Measurements from ENCODE around the gene ZFAND3. TPM values are rescaled to one million over a fixed set of nuclear protein-coding genes. Genes with fewer than 3 reads are reported as not detected.

Gene ZFAND3
- total RNA-seq, 1 experiment from 2014 or later, result 107 TPM

DNA sequence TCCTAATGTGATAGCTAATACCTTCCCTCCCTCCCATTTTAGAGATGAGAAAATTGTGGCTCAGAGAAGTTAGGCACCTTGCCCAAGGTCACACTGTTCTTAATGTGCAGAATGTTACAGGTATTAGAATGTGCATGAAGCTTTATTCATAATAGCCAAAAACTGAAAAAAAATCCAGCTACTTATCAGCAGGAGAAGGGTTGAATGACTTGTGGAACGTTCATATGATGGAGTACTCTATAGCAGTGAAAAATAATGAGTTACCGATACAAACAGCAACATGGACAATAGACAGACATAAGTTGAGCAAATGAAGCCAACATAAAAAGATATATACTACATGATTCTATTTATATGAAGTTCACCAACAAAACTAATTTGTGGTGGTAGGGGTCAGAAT is 37.7 kb upstream of the ZFAND3 start:
- H3K9me3 ChIP-seq, result no peaks in the 10 kb centered on the region
- BruUV-seq (replicated peaks), result no TSS peak
- DNase-seq, result no peak
- no peaks in the 10 kb centered on the region for H3K27me3 Mint-ChIP-seq (ENCODE audit: insufficient read depth, unreplicated experiment)
- intact Hi-C loops (cut with micrococcal nuclease; ENCODE audit: unreplicated experiment), result no loop called here
- H3K27ac Mint-ChIP-seq (ENCODE audit: unreplicated experiment), result no peak overlapping the region
- CTCF ChIA-PET, result no interaction called here
- no peak overlapping the region for H3K4me3 Mint-ChIP-seq (ENCODE audit: unreplicated experiment)
- peaks cover 5% of the 10 kb centered on the region for H3K4me1 Mint-ChIP-seq (ENCODE audit: low read depth, unreplicated experiment)
- no peaks in the 10 kb centered on the region for H3K4me1 ChIP-seq
- no peaks in the 10 kb centered on the region for H3K9me3 Mint-ChIP-seq (ENCODE audit: unreplicated experiment)
- no peaks in the 10 kb centered on the region for H3K27me3 ChIP-seq (replicated peaks; ENCODE audit: control insufficient read depth, insufficient read depth, low read length)
- no peaks in the 10 kb centered on the region for H3K36me3 Mint-ChIP-seq (ENCODE audit: insufficient read depth, unreplicated experiment)
- H3K36me3 ChIP-seq (ENCODE audit: control insufficient read depth, insufficient read depth, low read length), result no peaks in the 10 kb centered on the region
- POLR2A ChIA-PET, result no interaction called here
- TF ChIP-seq, protein P1, sequence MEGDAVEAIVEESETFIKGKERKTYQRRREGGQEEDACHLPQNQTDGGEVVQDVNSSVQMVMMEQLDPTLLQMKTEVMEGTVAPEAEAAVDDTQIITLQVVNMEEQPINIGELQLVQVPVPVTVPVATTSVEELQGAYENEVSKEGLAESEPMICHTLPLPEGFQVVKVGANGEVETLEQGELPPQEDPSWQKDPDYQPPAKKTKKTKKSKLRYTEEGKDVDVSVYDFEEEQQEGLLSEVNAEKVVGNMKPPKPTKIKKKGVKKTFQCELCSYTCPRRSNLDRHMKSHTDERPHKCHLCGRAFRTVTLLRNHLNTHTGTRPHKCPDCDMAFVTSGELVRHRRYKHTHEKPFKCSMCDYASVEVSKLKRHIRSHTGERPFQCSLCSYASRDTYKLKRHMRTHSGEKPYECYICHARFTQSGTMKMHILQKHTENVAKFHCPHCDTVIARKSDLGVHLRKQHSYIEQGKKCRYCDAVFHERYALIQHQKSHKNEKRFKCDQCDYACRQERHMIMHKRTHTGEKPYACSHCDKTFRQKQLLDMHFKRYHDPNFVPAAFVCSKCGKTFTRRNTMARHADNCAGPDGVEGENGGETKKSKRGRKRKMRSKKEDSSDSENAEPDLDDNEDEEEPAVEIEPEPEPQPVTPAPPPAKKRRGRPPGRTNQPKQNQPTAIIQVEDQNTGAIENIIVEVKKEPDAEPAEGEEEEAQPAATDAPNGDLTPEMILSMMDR (IDR thresholded peaks at IDR 0.05; ENCODE audit: insufficient read depth in 1 of 2, low read depth in 1 of 2, low read length in 1 of 2, severe bottlenecking in 1 of 2, unreplicated experiment in 1 of 2), result no peak
- H3K4me3 ChIP-seq (ENCODE audit: low read depth, low read length), result no peak overlapping the region

- Mint-ChIP-seq H3K36me3 (ENCODE audit: insufficient read depth, unreplicated experiment) (no peaks in the 10 kb centered on the region), H3K27me3 (ENCODE audit: insufficient read depth, unreplicated experiment) (no peaks in the 10 kb centered on the region), H3K4me1 (ENCODE audit: low read depth, unreplicated experiment) (peaks cover 5% of the 10 kb centered on the region), H3K4me3 (ENCODE audit: unreplicated experiment) (no peak overlapping the region), H3K9me3 (ENCODE audit: unreplicated experiment) (no peaks in the 10 kb centered on the region), H3K27ac (ENCODE audit: unreplicated experiment) (no peak overlapping the region)
- BruUV-seq (replicated peaks), result no TSS peak
- intact Hi-C loops (cut with micrococcal nuclease; ENCODE audit: unreplicated experiment), result no loop called here
- H3K4me3 ChIP-seq (ENCODE audit: low read depth, low read length), result no peak overlapping the region
- no peaks in the 10 kb centered on the region for H3K36me3 ChIP-seq (ENCODE audit: control insufficient read depth, insufficient read depth, low read length)
- H3K9me3 ChIP-seq, result no peaks in the 10 kb centered on the region
- POLR2A ChIA-PET, result no interaction called here
- H3K4me1 ChIP-seq, result no peaks in the 10 kb centered on the region
- DNase-seq, result no peak
- no peaks in the 10 kb centered on the region for H3K27me3 ChIP-seq (replicated peaks; ENCODE audit: control insufficient read depth, insufficient read depth, low read length)
- TF ChIP-seq, protein P1 (IDR thresholded peaks at IDR 0.05; ENCODE audit: insufficient read depth in 1 of 2, low read depth in 1 of 2, low read length in 1 of 2, severe bottlenecking in 1 of 2, unreplicated experiment in 1 of 2), result no peak
- CTCF ChIA-PET, result interaction anchor here (1.2 kb wide), 1 partner anchor 8 kb away, joined by 9 read pairs; no protein-coding TSS in a partner anchor
Observed at GRCh38 chr6:37783025-37783855, 36.3 kb upstream of the ZFAND3 start.

- no TSS peak for BruUV-seq (replicated peaks)
- TF ChIP-seq, protein P1 (IDR thresholded peaks at IDR 0.05; ENCODE audit: insufficient read depth in 1 of 2, low read depth in 1 of 2, low read length in 1 of 2, severe bottlenecking in 1 of 2, unreplicated experiment in 1 of 2), result no peak
- ChIA-PET POLR2A (no interaction called here), CTCF (no interaction called here)
- Mint-ChIP-seq H3K36me3 (ENCODE audit: insufficient read depth, unreplicated experiment) (no peaks in the 10 kb centered on the region), H3K9me3 (ENCODE audit: unreplicated experiment) (no peaks in the 10 kb centered on the region), H3K4me1 (ENCODE audit: low read depth, unreplicated experiment) (peaks cover 5% of the 10 kb centered on the region), H3K27ac (ENCODE audit: unreplicated experiment) (no peak overlapping the region), H3K4me3 (ENCODE audit: unreplicated experiment) (no peak overlapping the region), H3K27me3 (ENCODE audit: insufficient read depth, unreplicated experiment) (no peaks in the 10 kb centered on the region)
- Histone ChIP-seq H3K36me3 (ENCODE audit: control insufficient read depth, insufficient read depth, low read length) (no peaks in the 10 kb centered on the region), H3K4me3 (ENCODE audit: low read depth, low read length) (no peak overlapping the region), H3K4me1 (no peaks in the 10 kb centered on the region), H3K9me3 (no peaks in the 10 kb centered on the region), H3K27me3 (replicated peaks; ENCODE audit: control insufficient read depth, insufficient read depth, low read length) (no peaks in the 10 kb centered on the region)
- no peak for DNase-seq
- intact Hi-C loops (cut with micrococcal nuclease; ENCODE audit: unreplicated experiment), result no loop called here
Observed at GRCh38 chr6:37783856-37784584, 35.5 kb upstream of the ZFAND3 start.

Measured in Caco-2 (cell line).